Testis (tissue), 3 donors: ENCODE data around the gene PDK2. TPM values are rescaled to one million over a fixed set of nuclear protein-coding genes. Genes with fewer than 3 reads are reported as not detected.

ENCODE experiments used
- DNase-seq: peaks from one replicate; pipeline ENCODE4 v3.0.0-alpha.2; 2019
- H3K27ac ChIP-seq, 2 donors: fragments of 200-600 bp; sonication (generic); one replicate each; pipeline ENCODE4 v1.5.1; 2019
- H3K27me3 ChIP-seq: fragments of 200-600 bp; sonication (generic); one replicate; pipeline ENCODE4 v1.5.1; 2019
- H3K36me3 ChIP-seq: fragments of 200-600 bp; sonication (generic); one replicate; pipeline ENCODE4 v1.5.1; 2017; ENCODE audit warnings: low read depth; ENCODE audit errors: missing control alignments
- H3K4me1 ChIP-seq: fragments of 200-600 bp; sonication (generic); one replicate; pipeline ENCODE4 v1.5.1; 2019
- H3K4me3 ChIP-seq, 2 donors: fragments of 200-600 bp; sonication (generic); one replicate each; pipeline ENCODE4 v1.5.1; 2017 to 2019
- H3K9me3 ChIP-seq: fragments of 200-600 bp; sonication (generic); one replicate; pipeline ENCODE4 v1.5.1; 2017
- POLR2A ChIP-seq: fragments of 450-650 bp; IDR thresholded peaks from one replicate; pipeline ENCODE4 v1.6.1; 2017; ENCODE audit warnings: antibody characterized with exemption, mild to moderate bottlenecking, moderate library complexity
- WGBS, 2 donors: methylation state at CpG; one replicate each; pipeline ENCODE4 v1.1.5; 2018; 5-methylcytosine and 5-hydroxymethylcytosine counted together
- intact Hi-C: fragments of 100-400 bp; cut with DNase I; formaldehyde crosslinking; loops from one replicate; pipeline ENCODE4 v1.15.1; 2023; ENCODE audit warnings: low total_unique reads
- polyA plus RNA-seq: library from polyadenylated mRNA; stranded (reverse); fragments of 350-450 nt; fragmentation: Illumina TruSeq; extraction: RNeasy Lipid Tissue Mini Kit (QIAGEN cat#74804); gene quantifications from one replicate; pipeline ENCODE4 v1.2.3, GENCODE V29; 2014; ENCODE audit warnings: low read depth, low replicate concordance; ENCODE audit not compliant: insufficient read depth
- total RNA-seq, 2 donors: library from RNA; depleted of rRNA; stranded (reverse); fragments of >200 nt; gene quantifications; one replicate each; pipeline ENCODE4 v1.2.3, GENCODE V29; 2016
- TF ChIP-seq, protein P1 (sequence below), 3 experiments: fragments of 450-650 bp in 2 of 3; fragments of 200-600 bp in 1 of 3; sonication (generic) in 1 of 3; IDR thresholded peaks; one replicate each; pipeline ENCODE4 v1.5.1; 2016 to 2019; ENCODE audit warnings: antibody characterized with exemption in 3 of 3, mild to moderate bottlenecking in 2 of 3, moderate library complexity in 1 of 3

Gene PDK2
- total and polyA plus RNA-seq, 3 donors from 2014 or later: 50.6 to 62.1 (median 56.4) TPM

DNA sequence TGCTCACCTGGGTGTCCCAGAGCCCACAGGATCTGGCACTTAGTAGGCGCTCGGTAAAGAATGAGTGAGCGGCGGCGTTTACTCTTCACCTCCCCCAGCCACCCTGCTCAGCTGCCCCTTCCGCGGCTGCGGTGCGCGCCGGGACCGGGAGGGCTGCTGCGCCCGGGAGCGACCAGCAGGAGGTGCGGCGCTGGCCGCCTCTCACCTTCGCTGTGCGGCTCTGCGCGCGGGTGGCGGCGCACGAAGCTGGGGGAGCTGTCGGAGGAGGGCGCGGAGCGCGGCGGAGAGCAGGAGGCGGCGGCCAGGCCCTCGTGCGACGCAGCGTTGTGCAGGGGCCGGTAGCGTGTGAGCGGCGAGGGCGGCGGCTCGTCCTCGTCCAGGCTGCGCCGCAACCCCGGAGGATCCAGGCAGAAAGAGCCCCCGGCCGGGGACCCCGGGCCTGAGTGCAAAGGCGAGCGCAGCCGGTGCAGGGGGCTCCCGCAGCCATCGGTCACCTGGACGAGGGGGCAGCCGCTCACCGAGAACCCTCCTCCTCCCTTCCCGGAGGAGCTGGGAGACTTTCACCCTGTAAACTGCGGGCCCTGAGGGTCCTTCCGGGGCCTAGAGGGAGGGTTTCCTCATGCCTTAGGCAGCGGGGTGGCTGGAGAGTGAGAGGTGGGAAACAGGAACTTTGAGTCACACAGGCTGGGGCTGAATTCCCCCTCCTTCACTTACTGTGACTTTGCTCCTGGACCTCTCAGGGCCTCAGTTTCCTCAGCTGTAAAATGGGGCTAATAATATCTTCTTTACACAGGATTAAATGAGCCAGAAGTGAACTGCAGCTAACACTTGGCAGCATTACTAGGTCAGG is 22.3 kb downstream of the PDK2 start:
- intact Hi-C loops: no loop called here
- H3K4me3 ChIP-seq: peak overlapping the region; percentile 13 to 32
- 8 to 11% methylated on average over 1 to 62 of the region's 64 CpGs for WGBS, 2 donors
- TF ChIP-seq POLR2A: no peak
- TF ChIP-seq, protein P1, sequence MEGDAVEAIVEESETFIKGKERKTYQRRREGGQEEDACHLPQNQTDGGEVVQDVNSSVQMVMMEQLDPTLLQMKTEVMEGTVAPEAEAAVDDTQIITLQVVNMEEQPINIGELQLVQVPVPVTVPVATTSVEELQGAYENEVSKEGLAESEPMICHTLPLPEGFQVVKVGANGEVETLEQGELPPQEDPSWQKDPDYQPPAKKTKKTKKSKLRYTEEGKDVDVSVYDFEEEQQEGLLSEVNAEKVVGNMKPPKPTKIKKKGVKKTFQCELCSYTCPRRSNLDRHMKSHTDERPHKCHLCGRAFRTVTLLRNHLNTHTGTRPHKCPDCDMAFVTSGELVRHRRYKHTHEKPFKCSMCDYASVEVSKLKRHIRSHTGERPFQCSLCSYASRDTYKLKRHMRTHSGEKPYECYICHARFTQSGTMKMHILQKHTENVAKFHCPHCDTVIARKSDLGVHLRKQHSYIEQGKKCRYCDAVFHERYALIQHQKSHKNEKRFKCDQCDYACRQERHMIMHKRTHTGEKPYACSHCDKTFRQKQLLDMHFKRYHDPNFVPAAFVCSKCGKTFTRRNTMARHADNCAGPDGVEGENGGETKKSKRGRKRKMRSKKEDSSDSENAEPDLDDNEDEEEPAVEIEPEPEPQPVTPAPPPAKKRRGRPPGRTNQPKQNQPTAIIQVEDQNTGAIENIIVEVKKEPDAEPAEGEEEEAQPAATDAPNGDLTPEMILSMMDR (IDR thresholded peaks at IDR 0.05): peak; percentile 53 to 68 (median 61)
- no peaks in the 10 kb centered on the region for H3K36me3 ChIP-seq
- H3K4me1 ChIP-seq: peaks cover 11% of the 10 kb centered on the region
- no peaks in the 10 kb centered on the region for H3K27me3 ChIP-seq
- DNase-seq: peak; percentile 63
- no peak overlapping the region for H3K27ac ChIP-seq
- no peaks in the 10 kb centered on the region for H3K9me3 ChIP-seq

GRCh38 chr17:50118076-50118827 is 23.1 kb downstream of the PDK2 start:
- Histone ChIP-seq H3K4me1 (peaks cover 4% of the 10 kb centered on the region), H3K27me3 (no peaks in the 10 kb centered on the region), H3K9me3 (no peaks in the 10 kb centered on the region), H3K27ac (no peak overlapping the region), H3K4me3 (no peak overlapping the region), H3K36me3 (no peaks in the 10 kb centered on the region)
- intact Hi-C loops: no loop called here
- 55 to 64% methylated on average over 17 to 22 of the region's 23 CpGs for WGBS, 2 donors
- no peak for DNase-seq
- TF ChIP-seq, protein P1 (IDR thresholded peaks at IDR 0.05): no peak
- TF ChIP-seq POLR2A: no peak

- TF ChIP-seq, protein P1 (IDR thresholded peaks at IDR 0.05): no peak
- TF ChIP-seq POLR2A: no peak
- peaks cover 10% of the 10 kb centered on the region for H3K4me1 ChIP-seq
- no peaks in the 10 kb centered on the region for H3K9me3 ChIP-seq
- no peaks in the 10 kb centered on the region for H3K27me3 ChIP-seq
- intact Hi-C loops: no loop called here
- WGBS, 2 donors: 94 to 95% methylated on average over 4 of the region's 4 CpGs
- no peak overlapping the region for H3K4me3 ChIP-seq
- H3K36me3 ChIP-seq: no peaks in the 10 kb centered on the region
- no peak overlapping the region for H3K27ac ChIP-seq
- DNase-seq: no peak
Observed at GRCh38 chr17:50118828-50119218, 23.7 kb downstream of the PDK2 start.

DNA sequence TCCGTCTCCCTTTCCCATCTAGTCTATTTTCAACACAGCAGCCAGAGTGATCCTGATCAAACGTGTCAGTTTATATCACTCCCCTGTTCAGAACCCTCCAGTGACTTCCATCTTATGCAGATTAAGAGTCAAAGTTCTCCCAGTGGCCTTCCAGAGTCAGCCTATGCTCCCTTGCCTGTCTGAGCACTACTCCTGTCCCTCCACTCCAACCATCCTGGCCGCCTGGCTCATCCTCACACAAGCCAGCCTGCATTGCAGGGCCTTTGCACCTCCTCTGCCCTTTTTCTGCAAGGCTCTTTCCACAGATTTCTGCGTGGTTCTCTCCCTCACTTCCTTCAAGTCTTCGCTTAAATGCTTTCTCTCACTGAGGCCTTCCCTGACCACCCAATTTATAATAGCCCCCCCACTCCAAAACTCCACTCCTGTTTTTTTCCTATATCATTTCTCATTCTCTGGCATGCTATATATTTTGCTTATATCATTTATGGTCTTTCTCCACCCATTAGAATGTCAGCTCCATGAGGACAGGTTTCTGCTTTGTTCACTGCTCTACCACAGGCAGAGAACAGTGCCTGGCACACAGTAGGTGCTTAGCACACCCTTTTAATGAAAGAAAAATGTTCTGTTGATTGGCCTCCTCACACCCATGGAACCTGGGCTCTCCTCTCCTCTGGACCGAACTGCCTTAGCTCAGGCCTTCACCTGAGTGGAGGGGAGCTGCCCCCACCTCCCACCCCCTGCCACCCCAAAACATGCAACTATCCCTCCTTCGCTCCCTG is 25.5 kb downstream of the PDK2 start:
- 92 to 96% methylated on average over 7 of the region's 7 CpGs for WGBS, 2 donors
- no peaks in the 10 kb centered on the region for H3K9me3 ChIP-seq
- DNase-seq: no peak
- H3K27me3 ChIP-seq: no peaks in the 10 kb centered on the region
- no peaks in the 10 kb centered on the region for H3K36me3 ChIP-seq
- intact Hi-C loops: no loop called here
- peaks cover 14% of the 10 kb centered on the region for H3K4me1 ChIP-seq
- TF ChIP-seq POLR2A: no peak
- TF ChIP-seq, protein P1 (IDR thresholded peaks at IDR 0.05): no peak
- no peak overlapping the region for H3K4me3 ChIP-seq
- no peak overlapping the region for H3K27ac ChIP-seq
